Measurements from ENCODE around the gene GOLGA8B.
"Not testable (repeated sequence)": the region's sequence is repeated elsewhere in the genome, so short reads cannot be mapped to it uniquely, and the experiment has no call there.

Gene GOLGA8B

DNA sequence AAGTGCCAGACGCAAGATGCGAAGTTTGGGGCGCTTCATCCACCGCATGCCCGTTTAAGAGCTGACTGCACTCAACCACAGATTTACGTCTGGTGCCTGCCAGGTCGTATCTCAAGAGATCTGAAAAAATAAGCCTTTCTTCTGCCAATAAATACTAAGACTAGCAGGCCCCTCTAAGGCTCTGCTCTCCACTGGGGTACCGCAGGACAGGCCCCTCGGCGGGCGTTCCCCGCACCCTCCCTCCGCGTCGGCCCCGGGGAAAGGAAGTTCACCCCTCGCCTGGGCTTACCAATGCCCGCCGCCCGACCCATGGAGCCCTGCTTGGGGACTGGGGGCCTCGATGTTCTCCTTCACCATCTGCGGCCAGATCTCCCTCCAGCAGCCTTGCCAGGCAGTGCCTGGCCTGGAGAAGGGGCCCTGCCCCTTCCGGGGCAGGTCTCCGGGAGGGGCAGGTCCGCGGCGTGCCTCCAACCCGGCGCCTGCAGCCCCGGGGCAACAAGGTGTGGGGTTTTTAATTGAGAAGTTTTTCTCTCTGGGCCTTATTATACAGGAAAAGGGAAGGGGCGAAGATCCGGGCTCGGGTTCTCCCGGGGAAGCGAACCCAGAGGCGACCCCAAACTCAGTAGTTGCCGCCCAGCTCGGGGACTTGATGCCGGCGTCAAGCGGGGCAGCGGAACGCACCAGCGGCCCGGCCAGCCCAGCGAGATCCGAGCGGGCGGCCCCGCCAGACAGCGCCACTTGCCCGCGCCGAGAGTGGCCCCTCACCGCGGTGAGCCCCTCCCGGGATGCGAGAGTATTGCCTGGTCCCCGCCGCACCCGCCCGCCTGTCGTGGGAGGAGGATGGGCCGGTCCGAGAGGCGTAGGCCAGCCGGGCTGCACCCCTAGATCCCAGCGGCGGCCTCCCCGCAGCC lies 735 bp downstream of the GOLGA8B start:
- H3K4me3 ChIP-seq (ENCODE audit: low read depth, low read length), result peak overlapping the region; percentile 91
- TF ChIP-seq, protein P1, sequence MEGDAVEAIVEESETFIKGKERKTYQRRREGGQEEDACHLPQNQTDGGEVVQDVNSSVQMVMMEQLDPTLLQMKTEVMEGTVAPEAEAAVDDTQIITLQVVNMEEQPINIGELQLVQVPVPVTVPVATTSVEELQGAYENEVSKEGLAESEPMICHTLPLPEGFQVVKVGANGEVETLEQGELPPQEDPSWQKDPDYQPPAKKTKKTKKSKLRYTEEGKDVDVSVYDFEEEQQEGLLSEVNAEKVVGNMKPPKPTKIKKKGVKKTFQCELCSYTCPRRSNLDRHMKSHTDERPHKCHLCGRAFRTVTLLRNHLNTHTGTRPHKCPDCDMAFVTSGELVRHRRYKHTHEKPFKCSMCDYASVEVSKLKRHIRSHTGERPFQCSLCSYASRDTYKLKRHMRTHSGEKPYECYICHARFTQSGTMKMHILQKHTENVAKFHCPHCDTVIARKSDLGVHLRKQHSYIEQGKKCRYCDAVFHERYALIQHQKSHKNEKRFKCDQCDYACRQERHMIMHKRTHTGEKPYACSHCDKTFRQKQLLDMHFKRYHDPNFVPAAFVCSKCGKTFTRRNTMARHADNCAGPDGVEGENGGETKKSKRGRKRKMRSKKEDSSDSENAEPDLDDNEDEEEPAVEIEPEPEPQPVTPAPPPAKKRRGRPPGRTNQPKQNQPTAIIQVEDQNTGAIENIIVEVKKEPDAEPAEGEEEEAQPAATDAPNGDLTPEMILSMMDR (IDR thresholded peaks at IDR 0.05; ENCODE audit: borderline replicate concordance, insufficient read depth, low read depth, low read length), result no peak

DNA sequence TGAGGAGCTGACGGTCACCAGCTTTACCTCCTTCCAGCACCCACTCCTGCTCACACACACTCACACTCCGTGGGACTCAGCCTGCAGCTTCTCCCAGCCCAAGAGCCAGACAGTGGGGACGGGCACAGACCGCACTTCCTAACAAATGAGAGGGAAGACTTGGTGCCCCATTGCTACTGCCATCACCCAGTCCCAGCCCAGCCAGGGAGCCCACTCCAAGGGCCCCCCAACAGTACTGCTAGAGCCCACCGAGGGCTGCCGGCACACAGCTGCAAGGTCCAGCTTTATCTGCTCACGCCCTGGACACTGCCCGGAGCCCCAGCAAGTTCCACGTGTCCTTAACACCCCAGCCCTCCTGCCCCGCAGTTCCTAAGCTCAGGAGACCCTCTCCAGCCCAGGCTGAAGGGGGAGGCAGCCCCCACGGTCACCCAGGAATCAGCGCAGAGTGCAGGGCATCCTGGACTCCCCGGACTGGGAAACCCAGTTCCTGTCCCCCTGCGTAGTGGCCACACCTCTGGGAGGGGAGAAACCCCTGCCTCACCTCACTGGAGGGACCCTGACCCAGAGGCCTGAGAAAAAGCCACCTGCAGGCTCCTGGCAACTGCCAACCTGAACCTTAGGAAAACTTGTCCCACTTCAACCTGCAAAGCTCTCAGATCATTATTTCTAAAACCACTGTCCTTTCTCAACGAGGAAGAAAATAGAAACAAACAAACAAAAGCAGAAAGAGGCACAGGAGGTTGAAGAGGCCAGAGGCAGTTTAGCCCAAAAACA lies 1.6 kb downstream of the GOLGA8B start:
- peak overlapping the region; percentile 91 for H3K4me3 ChIP-seq (ENCODE audit: low read depth, low read length)

DNA sequence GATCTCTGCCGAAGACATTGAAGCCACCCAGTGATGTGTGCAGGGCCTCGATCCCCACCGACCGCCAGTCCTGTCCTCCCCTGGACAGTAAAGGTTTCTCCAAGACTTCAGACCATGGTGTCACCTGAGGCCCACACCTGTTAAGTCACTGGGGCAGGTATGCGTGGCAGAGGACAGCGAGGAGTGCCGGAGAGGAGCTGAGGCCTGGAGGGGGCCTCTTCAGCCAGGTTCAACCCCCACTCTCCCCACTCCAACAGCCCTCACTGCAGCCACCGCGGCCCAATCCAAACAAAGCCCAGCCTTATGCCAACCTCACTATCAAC lies 2.4 kb downstream of the GOLGA8B start:
- H3K4me3 ChIP-seq (ENCODE audit: low read depth, low read length), result no peak overlapping the region
- TF ChIP-seq, protein P1 (IDR thresholded peaks at IDR 0.05; ENCODE audit: borderline replicate concordance, insufficient read depth, low read depth, low read length), result no peak

DNA sequence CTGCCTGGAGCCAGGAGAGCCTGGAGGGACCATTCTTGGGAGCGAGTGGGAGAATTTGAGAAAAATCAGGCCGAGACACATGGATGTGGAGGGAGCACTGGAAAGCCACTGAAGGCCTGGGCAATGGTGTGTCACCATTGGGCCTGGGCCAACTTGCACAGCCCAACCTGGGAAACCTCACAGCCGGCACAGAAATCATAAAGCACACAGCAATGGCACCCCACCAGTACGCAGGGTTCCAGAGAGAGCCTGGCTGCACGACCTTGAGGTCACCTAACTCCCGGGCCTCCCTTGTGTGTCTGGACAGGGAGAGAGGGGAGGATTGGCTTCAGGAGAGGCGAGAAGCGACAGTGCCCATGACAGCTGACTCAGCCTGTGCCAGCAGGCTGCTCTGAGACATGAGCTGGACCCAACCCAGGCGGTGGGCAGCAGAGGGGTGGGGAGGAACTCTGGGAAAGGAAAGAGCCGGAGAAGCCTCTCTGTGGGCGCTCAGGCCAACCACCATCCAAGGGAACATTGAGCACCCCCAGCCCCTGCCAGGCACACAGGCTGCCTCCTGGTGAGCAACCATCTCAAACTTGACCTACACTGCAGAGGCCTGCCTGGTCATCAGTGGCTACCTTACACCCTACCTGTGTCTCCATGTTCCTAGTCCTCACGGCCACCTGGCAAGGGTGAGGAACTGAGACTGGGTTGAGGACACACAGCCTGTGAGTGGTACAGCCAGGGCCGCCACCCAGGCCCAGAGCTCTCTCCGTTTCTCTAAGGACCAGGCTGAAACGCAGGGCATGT lies 3.0 kb downstream of the GOLGA8B start:
- H3K4me3 ChIP-seq (ENCODE audit: low read depth, low read length), result not testable (repeated sequence)

DNA sequence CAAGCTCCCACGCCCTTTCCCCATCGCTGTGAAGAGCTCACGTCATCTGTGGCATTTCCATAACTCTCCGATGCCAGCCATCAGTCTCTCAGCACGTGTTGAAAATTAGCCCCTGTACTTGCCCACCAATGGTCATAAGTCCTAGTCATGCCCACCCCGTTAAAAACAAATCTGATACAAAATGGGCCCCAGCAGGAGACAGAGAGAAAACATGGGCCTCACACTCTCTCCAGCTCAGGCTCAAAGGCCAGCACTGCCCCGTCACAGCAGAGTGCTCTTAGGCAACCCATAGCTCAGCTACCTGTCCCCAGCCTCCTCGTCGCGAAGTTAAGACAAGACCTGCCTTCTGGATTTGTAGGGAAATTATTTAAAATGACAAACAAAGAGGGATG lies 5.2 kb downstream of the GOLGA8B start:
- no peak overlapping the region for H3K4me3 ChIP-seq (ENCODE audit: low read depth, low read length)
- TF ChIP-seq, protein P1 (IDR thresholded peaks at IDR 0.05; ENCODE audit: borderline replicate concordance, insufficient read depth, low read depth, low read length), result no peak

DNA sequence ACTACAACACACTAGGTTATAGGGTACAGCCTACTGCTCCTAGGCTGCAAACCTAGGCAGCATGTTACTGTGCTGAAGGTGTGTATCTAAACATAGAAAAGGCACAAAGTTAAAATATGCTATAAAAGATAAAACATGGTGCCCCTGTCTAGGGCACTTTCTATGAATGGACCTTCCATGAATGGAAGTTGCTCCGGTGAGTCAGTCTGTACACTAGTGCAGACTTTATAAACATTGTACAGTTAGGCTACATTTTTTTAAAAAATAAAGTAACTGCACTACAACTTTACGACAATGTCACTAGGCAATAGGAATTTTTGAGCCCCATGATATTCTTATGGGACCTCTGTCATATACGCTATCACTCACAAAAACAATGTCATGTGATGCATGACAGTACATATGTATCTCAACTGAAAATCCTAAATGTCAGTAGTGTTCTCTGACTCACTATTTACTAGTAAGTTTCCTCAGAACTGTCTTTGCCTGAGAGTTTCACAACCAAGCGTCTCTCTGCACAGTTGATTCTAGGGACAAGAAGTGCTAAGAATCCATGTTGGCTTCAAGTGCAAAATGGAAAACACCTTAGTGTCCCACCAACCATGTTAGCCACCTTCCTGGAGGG lies 5.7 kb downstream of the GOLGA8B start:
- H3K4me3 ChIP-seq (ENCODE audit: low read depth, low read length), result not testable (repeated sequence)

DNA sequence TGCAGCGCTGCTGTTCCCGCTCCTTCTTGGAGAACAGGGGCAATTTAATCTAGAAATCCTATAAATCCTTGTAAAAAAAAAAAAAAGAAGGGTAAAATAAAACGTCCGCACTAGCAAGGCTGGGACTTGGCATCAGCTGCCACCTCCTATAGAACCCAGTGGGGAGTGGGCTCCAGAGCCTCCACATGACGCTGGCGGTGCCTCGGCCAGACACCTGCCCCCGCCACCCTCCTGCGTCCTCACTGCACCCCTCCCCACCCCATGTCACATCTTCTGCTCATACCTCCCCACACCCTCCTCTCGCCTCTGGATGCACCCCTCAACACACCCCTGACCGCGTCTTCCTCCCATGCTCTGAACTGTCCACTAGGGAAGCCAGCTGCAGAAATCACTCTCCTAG lies 8.4 kb downstream of the GOLGA8B start:
- not testable (repeated sequence) for H3K4me3 ChIP-seq (ENCODE audit: low read depth, low read length)

DNA sequence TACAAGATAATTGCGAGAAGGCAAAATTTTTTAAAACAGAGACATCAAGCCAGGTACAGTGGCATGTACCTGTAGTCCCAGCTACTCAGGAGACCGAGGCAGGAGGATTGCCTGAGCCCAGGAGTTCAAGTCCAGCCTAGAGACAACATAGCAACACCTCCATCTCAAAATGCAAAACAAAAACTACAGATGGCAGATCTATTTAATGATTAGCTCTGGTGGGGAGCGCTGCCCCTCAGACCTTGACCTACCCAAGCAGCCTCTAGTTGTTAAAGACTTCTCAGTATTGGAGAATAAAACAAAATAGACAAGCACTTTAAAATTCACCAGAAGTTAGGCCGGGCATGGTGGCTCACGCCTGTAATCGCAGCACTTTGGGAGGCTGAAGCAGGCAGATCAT lies 10.5 kb downstream of the GOLGA8B start:
- not testable (repeated sequence) for H3K4me3 ChIP-seq (ENCODE audit: low read depth, low read length)

DNA sequence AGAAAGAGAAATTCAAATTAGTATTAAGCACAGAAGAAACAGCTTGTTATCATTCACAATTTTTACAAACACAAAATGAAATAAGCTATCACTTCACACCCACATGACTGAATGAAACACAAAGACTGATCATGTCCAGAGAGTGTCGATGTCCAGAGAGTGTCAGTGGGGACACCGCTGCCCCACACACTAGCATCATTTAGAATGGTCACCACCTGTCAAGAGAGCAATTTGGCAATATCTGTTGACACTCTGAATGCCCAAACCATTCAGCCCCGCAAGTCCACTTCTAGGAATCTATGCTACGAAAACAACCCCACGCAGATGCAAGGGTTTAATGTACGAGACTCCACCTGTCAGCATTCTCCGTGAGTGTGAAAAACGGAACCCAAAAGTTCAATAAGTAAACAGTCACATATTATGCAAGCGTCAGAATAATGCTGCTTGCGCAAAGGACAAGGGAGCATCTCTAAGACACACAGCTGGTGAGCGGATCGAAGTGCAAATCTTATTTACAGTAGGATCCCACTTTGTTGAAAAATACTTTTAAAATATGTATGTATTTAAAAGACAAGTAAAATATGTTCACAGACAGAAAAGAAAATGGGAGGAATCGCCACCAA lies 11.3 kb downstream of the GOLGA8B start:
- H3K4me3 ChIP-seq (ENCODE audit: low read depth, low read length), result not testable (repeated sequence)

DNA sequence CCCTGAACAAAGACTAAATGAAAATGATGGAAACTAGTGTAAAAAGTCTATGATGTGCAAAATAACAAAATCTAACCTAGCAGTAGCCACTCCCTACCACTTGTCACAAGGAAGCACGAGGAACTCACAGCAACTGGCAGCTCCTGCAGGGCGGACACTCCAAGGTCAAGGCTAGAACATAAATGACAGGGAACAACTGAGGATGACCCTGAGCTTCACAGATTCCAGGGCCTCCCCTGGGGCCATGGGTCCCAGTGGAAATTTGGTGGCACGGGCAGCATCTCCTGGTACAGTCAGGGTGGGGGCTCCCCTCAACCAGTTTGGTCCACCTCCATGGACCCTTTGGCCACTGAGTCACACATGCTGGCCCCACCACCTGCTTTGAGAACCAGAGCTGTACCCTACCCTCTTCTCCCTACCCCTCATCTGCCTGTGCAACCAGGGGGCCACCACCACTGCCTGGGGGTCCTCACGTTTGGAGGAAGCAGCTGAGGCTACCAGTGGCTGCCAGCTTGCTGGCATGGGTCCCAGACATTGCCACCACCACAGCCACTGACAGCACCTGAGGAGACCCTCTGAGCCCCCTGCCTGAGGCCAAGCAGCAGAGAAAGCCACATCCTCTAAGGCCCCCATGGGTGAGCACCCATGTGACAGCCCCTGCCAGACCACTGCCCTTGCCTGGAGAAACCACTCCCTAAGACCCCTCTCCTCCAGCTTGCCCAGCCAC lies 13.6 kb downstream of the GOLGA8B start:
- not testable (repeated sequence) for H3K4me3 ChIP-seq (ENCODE audit: low read depth, low read length)

DNA sequence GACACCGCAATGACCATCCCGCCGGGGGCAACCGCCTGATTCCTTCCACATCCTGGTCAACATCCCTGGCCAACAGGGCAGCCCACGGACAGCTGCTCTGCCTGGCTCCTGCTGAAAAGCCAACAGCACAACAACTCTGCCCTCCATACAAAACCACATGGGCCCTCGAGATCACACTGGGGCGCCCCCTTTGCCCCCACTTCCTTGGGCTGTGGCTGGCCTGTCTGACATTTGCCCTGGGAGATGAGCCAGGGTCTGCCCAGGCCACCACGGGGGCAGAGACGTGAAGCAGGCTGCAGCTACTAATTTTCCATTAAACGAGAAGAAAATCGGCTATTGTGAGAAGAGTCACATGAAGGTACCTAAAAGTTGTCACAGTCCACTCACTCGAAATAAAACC lies 16.3 kb downstream of the GOLGA8B start:
- H3K4me3 ChIP-seq (ENCODE audit: low read depth, low read length), result not testable (repeated sequence)

DNA sequence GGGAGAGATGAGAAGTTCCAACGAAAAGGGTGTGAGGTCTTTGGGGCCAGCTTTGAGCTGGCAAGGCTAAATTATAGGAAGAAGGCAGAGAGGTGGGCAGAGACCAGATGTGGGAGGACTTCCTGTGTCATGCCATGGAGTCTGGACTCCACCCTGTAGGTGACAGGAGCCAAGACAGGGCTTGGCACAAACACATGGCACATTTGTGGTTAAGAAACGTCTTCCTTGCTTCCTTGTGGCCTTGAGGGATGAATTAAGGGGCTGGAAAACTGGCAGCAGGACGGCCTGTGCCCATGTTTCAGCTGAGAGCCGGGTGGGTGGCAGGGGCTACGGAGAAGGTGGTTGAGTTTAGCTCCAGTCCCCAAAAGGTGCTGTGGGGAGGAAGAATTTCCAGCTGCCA lies 18.7 kb downstream of the GOLGA8B start:
- H3K4me3 ChIP-seq (ENCODE audit: low read depth, low read length), result not testable (repeated sequence)

DNA sequence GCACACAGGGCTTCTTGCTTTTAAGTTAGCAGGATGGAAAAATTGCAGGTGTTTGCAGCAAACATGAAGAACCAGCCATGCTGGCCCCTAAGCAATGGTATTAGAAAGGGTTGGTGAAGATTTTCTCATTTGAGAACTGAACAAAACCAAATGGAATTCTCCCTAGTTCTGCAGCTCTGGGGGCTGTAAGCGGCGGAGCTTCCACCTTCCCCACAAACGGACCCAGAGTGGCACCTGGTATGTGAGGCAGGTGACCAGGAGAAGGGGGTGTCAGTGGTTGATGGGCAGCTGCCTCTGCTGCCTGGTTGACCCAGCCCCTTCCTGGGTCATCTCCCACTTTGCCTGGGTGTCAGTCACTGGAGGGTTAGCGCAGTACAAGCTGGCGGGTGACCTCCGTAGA lies 22.6 kb downstream of the GOLGA8B start:
- H3K4me3 ChIP-seq (ENCODE audit: low read depth, low read length), result not testable (repeated sequence)

DNA sequence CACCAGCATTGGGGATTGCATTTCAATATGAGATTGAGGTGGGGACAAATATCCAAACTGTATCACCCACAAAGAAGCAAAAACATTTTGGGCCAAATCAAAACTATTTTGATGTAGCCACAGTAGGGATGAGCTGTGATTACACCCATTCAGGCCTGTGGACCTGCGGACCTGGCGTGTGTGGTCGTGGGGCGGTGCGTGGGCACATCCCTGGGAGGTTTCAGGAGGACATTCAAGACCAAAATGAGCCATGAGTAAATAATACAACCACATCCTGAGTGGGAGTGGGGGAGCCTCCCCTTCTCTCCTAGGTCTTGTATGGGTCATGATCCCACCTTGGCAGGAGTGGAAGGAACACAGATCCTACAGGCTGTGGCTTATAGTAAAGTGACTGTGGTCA lies 23.7 kb downstream of the GOLGA8B start:
- not testable (repeated sequence) for H3K4me3 ChIP-seq (ENCODE audit: low read depth, low read length)

DNA sequence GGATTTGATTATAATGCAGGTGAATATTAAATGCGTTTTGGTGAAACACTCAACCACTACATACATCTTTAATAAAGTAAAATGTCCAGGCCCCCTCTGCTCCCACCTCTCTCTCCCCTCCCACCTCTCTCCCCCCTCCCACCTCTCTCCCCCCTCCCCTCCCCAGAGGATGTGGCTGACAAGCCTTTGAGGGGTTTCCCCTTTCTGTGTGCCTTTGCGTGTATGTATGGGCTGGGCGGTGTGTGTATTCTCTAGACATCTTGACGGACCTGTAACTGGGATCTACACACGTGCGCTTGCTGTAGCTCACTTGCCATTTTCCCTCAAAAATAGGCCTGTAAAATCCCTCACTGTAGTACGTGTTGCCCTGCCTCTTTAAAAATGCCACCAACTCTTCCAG lies 28.3 kb downstream of the GOLGA8B start:
- not testable (repeated sequence) for H3K4me3 ChIP-seq (ENCODE audit: low read depth, low read length)
